Thymus (tissue), 11 donors: Measurements from ENCODE around the gene TEX264. TPM values are rescaled to one million over a fixed set of nuclear protein-coding genes. Genes with fewer than 3 reads are reported as not detected.
"Not testable (repeated sequence)": the region's sequence is repeated elsewhere in the genome, so short reads cannot be mapped to it uniquely, and the experiment has no call there.

ENCODE experiments used
- DNase-seq, 9 donors: peaks; one replicate each; pipeline ENCODE4 v3.0.0-alpha.2; 2013; ENCODE audit warnings: low spot score in 9 of 9, low read depth in 6 of 9, missing footprints in 1 of 9
- H3K27ac ChIP-seq, 2 donors: one replicate each; pipeline ENCODE4 v1.5.1; 2013; ENCODE audit warnings: control low read depth in 1 of 2, low read depth in 1 of 2, low read length in 1 of 2, mild to moderate bottlenecking in 1 of 2, moderate library complexity in 1 of 2
- H3K27me3 ChIP-seq, 2 donors: one replicate each; pipeline ENCODE4 v1.5.1; 2013; ENCODE audit warnings: low read length in 1 of 2; ENCODE audit not compliant: control insufficient read depth in 2 of 2, insufficient read depth in 1 of 2
- H3K36me3 ChIP-seq, 2 donors: one replicate each; pipeline ENCODE4 v1.5.1; 2013; ENCODE audit warnings: low read length in 1 of 2, mild to moderate bottlenecking in 1 of 2, moderate library complexity in 1 of 2; ENCODE audit not compliant: control insufficient read depth in 2 of 2, insufficient read depth in 2 of 2
- H3K4me1 ChIP-seq, 2 donors: one replicate each; pipeline ENCODE4 v1.5.1; 2013; ENCODE audit warnings: low read length in 2 of 2; ENCODE audit not compliant: control insufficient read depth in 2 of 2, insufficient read depth in 2 of 2
- H3K4me3 ChIP-seq, 2 donors: one replicate each; pipeline ENCODE4 v1.5.1; 2013; ENCODE audit warnings: low read length in 2 of 2, control low read depth in 1 of 2, mild to moderate bottlenecking in 1 of 2
- H3K9me3 ChIP-seq, 2 donors: one replicate each; pipeline ENCODE4 v1.5.1; 2013; ENCODE audit warnings: low read length in 1 of 2, mild to moderate bottlenecking in 1 of 2; ENCODE audit not compliant: control insufficient read depth in 2 of 2, insufficient read depth in 1 of 2
- WGBS: extraction: QIAGEN DNeasy Blood & Tissue Kit; methylation state at CpG from one replicate; pipeline ENCODE4 v1.1.7; 2013; 5-methylcytosine and 5-hydroxymethylcytosine counted together
- polyA plus RNA-seq: library from polyadenylated mRNA; stranded (reverse); fragments of 200-250 nt; gene quantifications from one replicate; pipeline ENCODE4 v1.2.3, GENCODE V29; 2013
- total RNA-seq: library from RNA; stranded (reverse); fragments of 120-200 nt; gene quantifications from one replicate; pipeline ENCODE4 v1.2.4, GENCODE V29; 2013
- donor health status: healthy.

Gene TEX264
- total and polyA plus RNA-seq, 2 donors: 38.4 to 61.1 TPM

GRCh38 chr3:51742320-51742719 is 71.3 kb downstream of the TEX264 start:
- H3K4me1 ChIP-seq, DNase-seq, H3K36me3 ChIP-seq, H3K27ac ChIP-seq, H3K4me3 ChIP-seq, H3K27me3 ChIP-seq, H3K9me3 ChIP-seq: not testable (repeated sequence)
- 92% methylated on average over 3 of the region's 3 CpGs for WGBS

GRCh38 chr3:51742978-51743377 is 71.9 kb downstream of the TEX264 start:
- DNase-seq, H3K27me3 ChIP-seq: not testable (repeated sequence)
- WGBS: 81% methylated on average over 4 of the region's 4 CpGs

GRCh38 chr3:51747840-51748239 is 76.8 kb downstream of the TEX264 start:
- no peaks in the 10 kb centered on the region for H3K9me3 ChIP-seq

More at GRCh38 chr3:51742978-51743377, 71.9 kb downstream of the TEX264 start:
- not testable (repeated sequence) for H3K27ac ChIP-seq, H3K4me1 ChIP-seq, H3K4me3 ChIP-seq, H3K9me3 ChIP-seq, H3K36me3 ChIP-seq

GRCh38 chr3:51748327-51748726 is 77.3 kb downstream of the TEX264 start:
- Histone ChIP-seq H3K9me3 (no peaks in the 10 kb centered on the region), H3K36me3 (no peaks in the 10 kb centered on the region), H3K4me1 (peaks cover 0 to 2% of the 10 kb centered on the region in 2 donors), H3K4me3 (no peak overlapping the region), H3K27me3 (no peaks in the 10 kb centered on the region), H3K27ac (no peak overlapping the region)
- no peak for DNase-seq
- WGBS: 79% methylated on average over 1 of the region's 1 CpG

More at GRCh38 chr3:51747840-51748239, 76.8 kb downstream of the TEX264 start:
- no peak overlapping the region for H3K4me3 ChIP-seq
- H3K27ac ChIP-seq: no peak overlapping the region
- DNase-seq: no peak
- H3K36me3 ChIP-seq: no peaks in the 10 kb centered on the region
- no peaks in the 10 kb centered on the region for H3K27me3 ChIP-seq
- H3K4me1 ChIP-seq: peaks cover 0 to 2% of the 10 kb centered on the region in 2 donors

- H3K36me3 ChIP-seq: no peaks in the 10 kb centered on the region
- H3K27me3 ChIP-seq: no peaks in the 10 kb centered on the region
- no peaks in the 10 kb centered on the region for H3K9me3 ChIP-seq
- H3K27ac ChIP-seq: no peak overlapping the region
- 98% methylated on average over 1 of the region's 1 CpG for WGBS
- H3K4me1 ChIP-seq: peaks cover 0 to 2% of the 10 kb centered on the region in 2 donors
- no peak for DNase-seq
- no peak overlapping the region for H3K4me3 ChIP-seq
These were observed 79.8 kb downstream of the TEX264 start for GRCh38 chr3:51750878-51751277.

GRCh38 chr3:51751287-51751686 is 80.2 kb downstream of the TEX264 start:
- H3K4me3 ChIP-seq: no peak overlapping the region
- 94% methylated on average over 2 of the region's 2 CpGs for WGBS
- no peak overlapping the region for H3K27ac ChIP-seq
- no peak for DNase-seq
- no peaks in the 10 kb centered on the region for H3K27me3 ChIP-seq
- H3K9me3 ChIP-seq: no peaks in the 10 kb centered on the region
- no peaks in the 10 kb centered on the region for H3K36me3 ChIP-seq
- peaks cover 0 to 2% of the 10 kb centered on the region in 2 donors for H3K4me1 ChIP-seq

Other genes starting within 250 kb of the TEX264 start
- gene DCAF1, start 171.2 kb upstream of the TEX264 start, total RNA-seq: 16.7 TPM
- gene DCAF1, start 171.2 kb upstream of the TEX264 start, polyA plus RNA-seq: 11.0 TPM
- 8.8 TPM for gene RAD54L2, start 132.5 kb upstream of the TEX264 start, total RNA-seq
- gene RAD54L2, start 132.5 kb upstream of the TEX264 start, polyA plus RNA-seq: 3.8 TPM
- 0.05 TPM for gene GRM2, start 35.8 kb downstream of the TEX264 start, total RNA-seq
- 0.91 TPM for gene GRM2, start 35.8 kb downstream of the TEX264 start, polyA plus RNA-seq
- gene IQCF6, start 108.0 kb downstream of the TEX264 start, total RNA-seq: not detected
- gene IQCF6, start 108.0 kb downstream of the TEX264 start, polyA plus RNA-seq: not detected
- not detected for gene IQCF2, start 190.4 kb downstream of the TEX264 start, total RNA-seq
- gene IQCF2, start 190.4 kb downstream of the TEX264 start, polyA plus RNA-seq: not detected
- gene IQCF5, start 204.3 kb downstream of the TEX264 start, total RNA-seq: not detected
- gene IQCF5, start 204.3 kb downstream of the TEX264 start, polyA plus RNA-seq: not detected
- not detected for gene IQCF1, start 232.1 kb downstream of the TEX264 start, total RNA-seq
- not detected for gene IQCF1, start 232.1 kb downstream of the TEX264 start, polyA plus RNA-seq